IMR-90 (cell line): ENCODE results near the gene SPDYE2B. TPM values are rescaled to one million over a fixed set of nuclear protein-coding genes. Genes with fewer than 3 reads are reported as not detected.
"Not testable (repeated sequence)": the region's sequence is repeated elsewhere in the genome, so short reads cannot be mapped to it uniquely, and the experiment has no call there.

ENCODE experiments used
- ATAC-seq: fragments of 200-7000 bp; cut with Tn5 transposase; 2 replicates; pipeline ENCODE4 v1.9.1; 2020; ENCODE audit warnings: low read depth, mild to moderate bottlenecking, moderate library complexity
- BruUV-seq: library from RNA; stranded (reverse); fragments of 400-500 nt; replicated peaks from 2 replicates; lab custom pipeline; 2021; lab: Mats Ljungman, UMichigan
- CTCF ChIA-PET: fragments of 300-600 bp; formaldehyde crosslinking; extraction: SDS; loops from one replicate; lab custom pipeline; 2021; ENCODE audit warnings: antibody characterized with exemption; lab: Yijun Ruan, JAX
- POLR2A ChIA-PET: fragments of 300-600 bp; sonication (Branson Sonifier 250); formaldehyde crosslinking; loops from one replicate; lab custom pipeline; 2022; ENCODE audit warnings: antibody characterized with exemption; ENCODE audit not compliant: unreplicated experiment; lab: Charles Lee
- DNase-seq: peaks from one replicate; pipeline ENCODE4 v3.0.0; 2013
- H2AFZ ChIP-seq: replicated peaks from 2 replicates; pipeline ENCODE3; 2013; ENCODE audit warnings: low read length, mild to moderate bottlenecking; ENCODE audit not compliant: poor library complexity
- H2AK5ac ChIP-seq: 2 replicates; pipeline ENCODE4 v1.6.1; 2013; ENCODE audit warnings: low read depth, low read length, inconsistent platforms
- H2AK9ac ChIP-seq: replicated peaks from 2 replicates; pipeline ENCODE3; 2013; ENCODE audit warnings: mild to moderate bottlenecking, low read depth, low read length, moderate library complexity; ENCODE audit not compliant: poor library complexity
- H2BK120ac ChIP-seq: 2 replicates; pipeline ENCODE4 v1.6.1; 2013; ENCODE audit warnings: low read depth, low read length, inconsistent platforms
- H2BK15ac ChIP-seq: 3 replicates; pipeline ENCODE4 v1.6.1; 2013; ENCODE audit warnings: low read depth, low read length, inconsistent platforms
- H2BK20ac ChIP-seq: 2 replicates; pipeline ENCODE4 v1.6.1; 2013; ENCODE audit warnings: low read depth, mild to moderate bottlenecking, inconsistent platforms, low read length, moderate library complexity
- H2BK5ac ChIP-seq: 2 replicates; pipeline ENCODE4 v1.6.1; 2013; ENCODE audit warnings: mild to moderate bottlenecking, low read depth, low read length, inconsistent platforms; ENCODE audit not compliant: poor library complexity, severe bottlenecking
- H3K14ac ChIP-seq: replicated peaks from 2 replicates; pipeline ENCODE4 v1.6.1; 2013; ENCODE audit warnings: low read depth, low read length, inconsistent platforms
- H3K18ac ChIP-seq: 2 replicates; pipeline ENCODE4 v1.6.1; 2013; ENCODE audit warnings: low read depth, low read length, control low read depth
- H3K23ac ChIP-seq: 2 replicates; pipeline ENCODE4 v1.6.1; 2013; ENCODE audit warnings: low read depth, low read length, inconsistent platforms
- H3K27ac ChIP-seq: 2 replicates; pipeline ENCODE4 v1.5.1; 2013; ENCODE audit warnings: mild to moderate bottlenecking, control low read depth, low read length; ENCODE audit not compliant: insufficient read depth
- H3K27me3 ChIP-seq: 2 replicates; pipeline ENCODE4 v1.6.1; 2013; ENCODE audit warnings: low read length; ENCODE audit not compliant: control insufficient read depth, insufficient read depth
- H3K36me3 ChIP-seq: 2 replicates; pipeline ENCODE4 v1.6.1; 2013; ENCODE audit warnings: low read length, mixed read lengths; ENCODE audit not compliant: control insufficient read depth, insufficient read depth
- H3K4ac ChIP-seq: 2 replicates; pipeline ENCODE4 v1.6.1; 2013; ENCODE audit warnings: low read depth, low read length, inconsistent platforms
- H3K4me1 ChIP-seq: 2 replicates; pipeline ENCODE4 v1.6.1; 2013; ENCODE audit warnings: low read length, mixed read lengths; ENCODE audit not compliant: control insufficient read depth, insufficient read depth
- H3K4me2 ChIP-seq: 2 replicates; pipeline ENCODE4 v1.6.1; 2013; ENCODE audit warnings: low read depth, mild to moderate bottlenecking, control low read depth, low read length, moderate library complexity
- H3K4me3 ChIP-seq: 2 replicates; pipeline ENCODE4 v1.5.1; 2013; ENCODE audit warnings: low read depth, mild to moderate bottlenecking, control low read depth, low read length, moderate library complexity; ENCODE audit not compliant: insufficient read depth
- H3K56ac ChIP-seq: 2 replicates; pipeline ENCODE4 v1.6.1; 2013; ENCODE audit warnings: low read length, inconsistent platforms; ENCODE audit not compliant: insufficient read depth; ENCODE audit errors: extremely low read depth
- H3K79me1 ChIP-seq, 2 experiments: 2 replicates each; pipeline ENCODE4 v1.6.1; 2013; ENCODE audit warnings: low read length in 2 of 2, inconsistent platforms in 1 of 2, low read depth in 1 of 2
- H3K9ac ChIP-seq: 2 replicates; pipeline ENCODE4 v1.6.1; 2013; ENCODE audit warnings: low read depth, low read length, control low read depth
- H3K9me1 ChIP-seq: 2 replicates; pipeline ENCODE4 v1.6.1; 2013; ENCODE audit warnings: low read length, inconsistent platforms; ENCODE audit not compliant: insufficient read depth
- H3K9me3 ChIP-seq: 2 replicates; pipeline ENCODE4 v1.6.1; 2013; ENCODE audit warnings: low read length; ENCODE audit not compliant: control insufficient read depth, insufficient read depth
- H4K20me1 ChIP-seq: 2 replicates; pipeline ENCODE4 v1.6.1; 2013; ENCODE audit warnings: low read length, inconsistent platforms; ENCODE audit not compliant: insufficient read depth
- H4K5ac ChIP-seq: 2 replicates; pipeline ENCODE4 v1.6.1; 2013; ENCODE audit warnings: mild to moderate bottlenecking, low read depth, low read length, control low read depth
- H4K8ac ChIP-seq, 2 experiments: 2 replicates each; pipeline ENCODE4 v1.6.1; 2013; ENCODE audit warnings: low read depth in 2 of 2, low read length in 2 of 2, control low read depth in 1 of 2, inconsistent platforms in 1 of 2
- H4K91ac ChIP-seq: 2 replicates; pipeline ENCODE4 v1.6.1; 2013; ENCODE audit warnings: low read depth, low read length, inconsistent platforms; ENCODE audit not compliant: insufficient read depth
- WGBS, 2 experiments: methylation state at CpG; one replicate each; pipeline versions ENCODE4 v1.1.5 to v1.1.7; 2013; ENCODE audit warnings: missing lambda C conversion rate in 2 of 2; ENCODE audit not compliant: insufficient read length in 1 of 2; ENCODE audit errors: extremely low coverage in 2 of 2; 5-methylcytosine and 5-hydroxymethylcytosine counted together
- dilution Hi-C: fragments of 300-500 bp; cut with HindIII; formaldehyde crosslinking; loops from one replicate; pipeline ENCODE4 v1.14.3; 2018; ENCODE audit warnings: low sequenced_read_pairs; ENCODE audit not compliant: unreplicated experiment
- in situ Hi-C: fragments of 300-500 bp; cut with MboI; formaldehyde crosslinking; loops from 3 replicates; pipeline ENCODE4 v1.14.3; 2019; ENCODE audit warnings: low sequenced_read_pairs, inconsistent platforms, mixed read lengths
- intact Hi-C: fragments of 100-400 bp; cut with micrococcal nuclease; formaldehyde crosslinking; loops from 2 replicates; pipeline ENCODE4 v1.10.0; 2022
- polyA plus RNA-seq, 3 experiments: library from polyadenylated mRNA; depleted of rRNA; stranded (reverse); fragments of >200 nt; gene quantifications; 2 replicates each; pipeline ENCODE4 v1.2.3, GENCODE V29; 2012; ENCODE audit warnings: low replicate concordance in 1 of 3
- total RNA-seq: library from RNA; depleted of rRNA; stranded (reverse); fragments of >200 nt; gene quantifications from 2 replicates; pipeline ENCODE4 v1.2.3, GENCODE V29; 2012

The SPDYE2B gene
- total and polyA plus RNA-seq, 2 of the 4 experiments (the other 2 are of a cell fraction) = not detected

DNA sequence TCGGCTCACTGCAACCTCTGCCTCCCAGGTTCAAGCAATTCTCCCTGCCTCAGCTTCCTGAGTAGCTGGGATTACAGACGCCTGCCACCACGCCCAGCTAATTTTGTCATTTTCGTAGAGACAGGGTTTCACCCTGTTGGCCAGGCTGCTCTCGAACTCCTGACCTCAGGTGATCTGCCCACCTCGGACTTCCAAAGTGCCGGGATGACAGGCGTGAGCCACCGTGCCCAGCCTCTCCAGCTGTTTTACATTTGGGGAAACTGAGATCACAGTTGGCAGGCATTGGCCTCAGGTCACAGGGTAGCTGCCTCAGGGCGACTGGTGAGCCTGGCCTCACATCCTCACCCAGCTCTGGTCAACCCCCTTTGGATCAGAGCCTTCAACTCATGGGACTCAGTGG, 40.4 kb upstream of the SPDYE2B start:
- in situ Hi-C loops, H3K4ac ChIP-seq, BruUV-seq, H3K9ac ChIP-seq, H2BK5ac ChIP-seq, H3K56ac ChIP-seq, H3K9me3 ChIP-seq, H2BK120ac ChIP-seq, H2BK15ac ChIP-seq, intact Hi-C loops, H2AK9ac ChIP-seq, H3K4me3 ChIP-seq, H4K91ac ChIP-seq, CTCF ChIA-PET, H3K14ac ChIP-seq, H3K27ac ChIP-seq, dilution Hi-C loops, DNase-seq, H4K5ac ChIP-seq, H3K9me1 ChIP-seq, H3K36me3 ChIP-seq, POLR2A ChIA-PET, H3K4me2 ChIP-seq, H2AK5ac ChIP-seq, H3K27me3 ChIP-seq, H3K79me1 ChIP-seq, H4K20me1 ChIP-seq, ATAC-seq, H3K23ac ChIP-seq, H2AFZ ChIP-seq, H4K8ac ChIP-seq, H3K4me1 ChIP-seq, H2BK20ac ChIP-seq, H3K18ac ChIP-seq: not testable (repeated sequence)
- no CpG with 5 or more reads among the region's 10 CpGs for WGBS, 2 experiments

DNA sequence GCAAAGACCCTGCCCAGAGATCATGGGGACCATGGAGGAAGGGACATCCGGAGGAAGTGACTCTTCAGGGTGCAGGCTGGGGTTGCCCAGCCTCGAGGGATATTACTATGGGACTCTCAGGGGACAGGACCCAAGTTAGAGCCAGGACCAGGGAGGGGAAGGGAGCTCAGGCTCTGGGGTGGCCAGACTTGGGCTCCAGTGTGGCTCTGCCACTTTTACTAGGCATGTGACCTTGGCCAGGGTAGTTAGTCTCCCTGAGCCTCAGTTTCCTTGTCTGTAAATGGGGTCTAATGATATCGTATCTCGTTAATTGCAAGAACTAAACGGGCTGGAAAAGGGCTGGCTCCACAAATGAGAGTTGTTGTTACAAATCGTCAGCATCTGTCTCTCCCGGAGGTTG, 39.7 kb upstream of the SPDYE2B start:
- DNase-seq, dilution Hi-C loops, ATAC-seq: not testable (repeated sequence)

More for the DNA sequence above, 39.7 kb upstream of the SPDYE2B start:
- H2BK15ac ChIP-seq, H3K36me3 ChIP-seq, POLR2A ChIA-PET, H2BK120ac ChIP-seq, H3K27me3 ChIP-seq, intact Hi-C loops, H3K4me3 ChIP-seq, H3K18ac ChIP-seq, H3K14ac ChIP-seq, H3K4me2 ChIP-seq, H2BK20ac ChIP-seq, H4K8ac ChIP-seq, H3K4me1 ChIP-seq, BruUV-seq, H3K9ac ChIP-seq, H3K56ac ChIP-seq, H2AFZ ChIP-seq, in situ Hi-C loops, H3K9me1 ChIP-seq, H3K27ac ChIP-seq, H2AK5ac ChIP-seq, H4K20me1 ChIP-seq, H3K79me1 ChIP-seq, CTCF ChIA-PET, H3K23ac ChIP-seq, H4K5ac ChIP-seq, H4K91ac ChIP-seq, H2AK9ac ChIP-seq, H3K9me3 ChIP-seq, H3K4ac ChIP-seq, H2BK5ac ChIP-seq: not testable (repeated sequence)
- WGBS, 2 experiments = no CpG with 5 or more reads among the region's 7 CpGs
